H1 (cell line): Measurements from ENCODE around the gene SERPINF2. TPM values are rescaled to one million over a fixed set of nuclear protein-coding genes. Genes with fewer than 3 reads are reported as not detected.

Experiments used
- CTCF ChIA-PET: fragments of 300-600 bp; sonication (Branson Sonifier 250); formaldehyde crosslinking; loops from one replicate; lab custom pipeline; 2021; ENCODE audit not compliant: partially characterized antibody; lab: Charles Lee
- POLR2A ChIA-PET: fragments of 300-600 bp; sonication (Branson Sonifier 250); formaldehyde crosslinking; loops from one replicate; lab custom pipeline; 2021; ENCODE audit warnings: inconsistent platforms; ENCODE audit not compliant: partially characterized antibody; lab: Charles Lee
- DNase-seq, 2 experiments: peaks; one replicate each; pipeline versions ENCODE4 v3.0.0 to v3.0.0-alpha.2; 2010 to 2022; ENCODE audit warnings: low spot score in 2 of 2, low read depth in 1 of 2, mixed read lengths in 1 of 2
- FAIRE-seq: peaks from 2 replicates; lab custom pipeline; 2011; peaks lifted over from hg19 to GRCh38; lab: Jason Lieb, UNC
- H2AFZ ChIP-seq: 2 replicates; pipeline ENCODE4 v1.8.1; 2012; ENCODE audit warnings: low read length, inconsistent platforms
- H2AK5ac ChIP-seq: 2 replicates; pipeline ENCODE4 v1.6.1; 2013; ENCODE audit warnings: low read depth, low read length
- H2BK120ac ChIP-seq: replicated peaks from 2 replicates; pipeline ENCODE3; 2013; ENCODE audit warnings: low read depth, low read length, inconsistent platforms
- H2BK12ac ChIP-seq: 2 replicates; pipeline ENCODE4 v1.6.1; 2013; ENCODE audit warnings: low read depth, low read length
- H2BK15ac ChIP-seq: 2 replicates; pipeline ENCODE4 v1.6.1; 2013; ENCODE audit warnings: low read length
- H2BK20ac ChIP-seq: 2 replicates; pipeline ENCODE4 v1.6.1; 2013; ENCODE audit warnings: low read length
- H2BK5ac ChIP-seq: 2 replicates; pipeline ENCODE4 v1.6.1; 2013; ENCODE audit warnings: low read depth, low read length
- H3K14ac ChIP-seq: 2 replicates; pipeline ENCODE4 v1.6.1; 2013; ENCODE audit warnings: inconsistent platforms; ENCODE audit not compliant: insufficient read length
- H3K18ac ChIP-seq: 2 replicates; pipeline ENCODE4 v1.6.1; 2013; ENCODE audit warnings: low read length; ENCODE audit errors: extremely low read depth
- H3K23ac ChIP-seq: 2 replicates; pipeline ENCODE4 v1.6.1; 2013; ENCODE audit warnings: inconsistent platforms; ENCODE audit not compliant: insufficient read length
- H3K23me2 ChIP-seq: 2 replicates; pipeline ENCODE4 v1.6.1; 2013; ENCODE audit warnings: low read depth, low read length
- H3K27ac ChIP-seq: 2 replicates; pipeline ENCODE4 v1.6.1; 2011; ENCODE audit warnings: low read depth, low read length, inconsistent platforms
- H3K27me3 ChIP-seq, 4 experiments: replicated peaks in 1 of 4; 1 replicate in 1 of 4; 2 replicates in 3 of 4; pipeline versions ENCODE4 v1.6.1 to v1.8.1; 2011 to 2013; ENCODE audit warnings: low read length in 3 of 4, mild to moderate bottlenecking in 3 of 4, inconsistent platforms in 2 of 4, mixed read lengths in 2 of 4, moderate library complexity in 1 of 4; ENCODE audit not compliant: control insufficient read depth in 3 of 4, insufficient read depth in 3 of 4; ENCODE audit errors: extremely low read depth in 1 of 4
- H3K36me3 ChIP-seq, 4 experiments: 2 replicates each; pipeline versions ENCODE4 v1.6.1 to v1.8.1; 2011 to 2013; ENCODE audit warnings: mild to moderate bottlenecking in 4 of 4, low read length in 3 of 4, moderate library complexity in 2 of 4, control low read depth in 1 of 4, inconsistent platforms in 1 of 4; ENCODE audit not compliant: insufficient read depth in 4 of 4, control insufficient read depth in 2 of 4
- H3K4ac ChIP-seq: replicated peaks from 2 replicates; pipeline ENCODE3; 2013; ENCODE audit warnings: low read length, low read depth, mixed read lengths, inconsistent platforms; ENCODE audit not compliant: insufficient read length
- H3K4me1 ChIP-seq, 4 experiments: replicated peaks in 1 of 4; 1 replicate in 1 of 4; 2 replicates in 3 of 4; pipeline versions ENCODE4 v1.6.1 to v1.8.1; 2011 to 2013; ENCODE audit warnings: low read length in 3 of 4, inconsistent platforms in 2 of 4, mixed read lengths in 1 of 4; ENCODE audit not compliant: insufficient read depth in 4 of 4, control insufficient read depth in 3 of 4
- H3K4me2 ChIP-seq, 2 experiments: 2 replicates each; pipeline versions ENCODE4 v1.6.1 to v1.8.1; 2011 to 2013; ENCODE audit warnings: low read depth in 2 of 2, low read length in 2 of 2, control low read depth in 1 of 2, inconsistent platforms in 1 of 2, mild to moderate bottlenecking in 1 of 2; ENCODE audit not compliant: insufficient read depth in 1 of 2
- H3K4me3 ChIP-seq, 4 experiments: fragments of 200-600, 300-600 bp in 1 of 4; sonication (generic), shearing (Covaris generic), sonication (Bioruptor Twin) in 1 of 4; 2 replicates each; pipeline versions ENCODE4 v1.5.1 to v1.8.1; 2011 to 2016; ENCODE audit warnings: low read length in 4 of 4, low read depth in 3 of 4, control low read depth in 2 of 4, inconsistent platforms in 2 of 4, mild to moderate bottlenecking in 2 of 4, mixed read lengths in 1 of 4, moderate library complexity in 1 of 4; ENCODE audit not compliant: insufficient read depth in 2 of 4; ENCODE audit errors: extremely low read depth in 1 of 4
- H3K56ac ChIP-seq: replicated peaks from 2 replicates; pipeline ENCODE3; 2013; ENCODE audit warnings: low read depth, mild to moderate bottlenecking, mixed read lengths, low read length, inconsistent platforms; ENCODE audit not compliant: insufficient read length
- H3K79me1 ChIP-seq: 2 replicates; pipeline ENCODE4 v1.6.1; 2013; ENCODE audit warnings: low read depth, low read length, control low read depth
- H3K79me2 ChIP-seq, 2 experiments: 2 replicates each; pipeline versions ENCODE4 v1.6.1 to v1.8.1; 2012 to 2013; ENCODE audit warnings: low read length in 2 of 2, mild to moderate bottlenecking in 2 of 2, inconsistent platforms in 1 of 2; ENCODE audit not compliant: insufficient read depth in 2 of 2, control insufficient read depth in 1 of 2
- H3K9ac ChIP-seq, 4 experiments: replicated peaks in 1 of 4; 1 replicate in 1 of 4; 2 replicates in 3 of 4; pipeline versions ENCODE4 v1.6.1 to v1.8.1; 2011 to 2013; ENCODE audit warnings: low read depth in 3 of 4, low read length in 3 of 4, control low read depth in 2 of 4, mild to moderate bottlenecking in 2 of 4, moderate library complexity in 2 of 4, inconsistent platforms in 1 of 4; ENCODE audit errors: extremely low read depth in 1 of 4
- H3K9me3 ChIP-seq, 2 experiments: 2 replicates each; pipeline versions ENCODE4 v1.6.1 to v1.8.1; 2012 to 2013; ENCODE audit warnings: mild to moderate bottlenecking in 2 of 2, moderate library complexity in 2 of 2, control low read depth in 1 of 2, inconsistent platforms in 1 of 2, low read depth in 1 of 2, low read length in 1 of 2, mixed read lengths in 1 of 2; ENCODE audit not compliant: insufficient read depth in 2 of 2
- H4K20me1 ChIP-seq, 2 experiments: replicated peaks in 1 of 2; 2 replicates each; pipeline versions ENCODE3 to v1.8.1; 2011 to 2013; ENCODE audit warnings: inconsistent platforms in 2 of 2, low read length in 2 of 2, mild to moderate bottlenecking in 1 of 2; ENCODE audit not compliant: insufficient read depth in 2 of 2, control insufficient read depth in 1 of 2
- H4K5ac ChIP-seq: 2 replicates; pipeline ENCODE4 v1.6.1; 2013; ENCODE audit warnings: low read length, low read depth, mixed read lengths, inconsistent platforms; ENCODE audit not compliant: insufficient read length
- H4K8ac ChIP-seq: 2 replicates; pipeline ENCODE4 v1.8.0; 2013; ENCODE audit warnings: mild to moderate bottlenecking, moderate library complexity, low read length, inconsistent platforms; ENCODE audit not compliant: insufficient read depth; ENCODE audit errors: extremely low read depth
- H4K91ac ChIP-seq: replicated peaks from 2 replicates; pipeline ENCODE3; 2013; ENCODE audit warnings: low read length, mixed read lengths, inconsistent platforms; ENCODE audit not compliant: insufficient read length
- ASH2L ChIP-seq: fragments of 200-600, 300-600 bp; sonication (generic); IDR thresholded peaks from one replicate; pipeline ENCODE4 v1.7.1; 2017; ENCODE audit warnings: low read length
- BCL11A ChIP-seq, 2 experiments: IDR thresholded peaks; one replicate each; pipeline ENCODE4 v1.6.1; 2011; ENCODE audit warnings: low read depth in 2 of 2, low read length in 2 of 2, mild to moderate bottlenecking in 2 of 2
- PHF8 ChIP-seq: fragments of 200-600 bp; sonication (generic); conservative IDR thresholded peaks from 2 replicates; pipeline ENCODE4 v1.7.1; 2012; ENCODE audit warnings: low read depth, mild to moderate bottlenecking, inconsistent platforms, low read length, moderate library complexity
- POLR2A ChIP-seq, 2 experiments: IDR thresholded peaks; 1 replicate in 1 of 2; 2 replicates in 1 of 2; pipeline ENCODE4 v1.6.1; 2011; ENCODE audit warnings: low read depth in 2 of 2, low read length in 2 of 2, mild to moderate bottlenecking in 2 of 2; ENCODE audit errors: control extremely low read depth in 1 of 2
- POLR2AphosphoS5 ChIP-seq: IDR thresholded peaks from 2 replicates; pipeline ENCODE4 v1.6.1; 2011; ENCODE audit warnings: low read depth, low read length
- POU5F1 ChIP-seq: IDR thresholded peaks from 2 replicates; pipeline ENCODE4 v1.6.1; 2011; ENCODE audit warnings: low read depth, mild to moderate bottlenecking, low read length, moderate library complexity
- RAD21 ChIP-seq, 2 experiments: IDR thresholded peaks in 1 of 2; conservative IDR thresholded peaks in 1 of 2; 2 replicates each; pipeline ENCODE4 v1.6.1; 2011; ENCODE audit warnings: low read depth in 2 of 2, low read length in 2 of 2, improper control_type of control experiment in 1 of 2, inconsistent platforms in 1 of 2, mild to moderate bottlenecking in 1 of 2, moderate library complexity in 1 of 2
- RXRA ChIP-seq: IDR thresholded peaks from 2 replicates; pipeline ENCODE4 v1.6.1; 2011; ENCODE audit warnings: low read depth, mild to moderate bottlenecking, low read length, moderate library complexity; ENCODE audit not compliant: insufficient read depth
- SP4 ChIP-seq: IDR thresholded peaks from 2 replicates; pipeline ENCODE4 v1.6.1; 2012; ENCODE audit warnings: low read length, inconsistent platforms
- WGBS, 2 experiments: shearing (Covaris generic) in 1 of 2; methylation state at CpG; one replicate each; pipeline versions ENCODE4 v1.1.6 to v1.1.7; 2013 to 2015; ENCODE audit warnings: low lambda C conversion rate in 2 of 2, mixed read lengths in 2 of 2, inconsistent platforms in 1 of 2, low coverage in 1 of 2, missing lambda C conversion rate in 1 of 2; ENCODE audit not compliant: insufficient replicate concordance in 2 of 2, insufficient coverage in 1 of 2, insufficient read length in 1 of 2; ENCODE audit errors: extremely low coverage in 1 of 2, missing lambda C conversion rate in 1 of 2; 5-methylcytosine and 5-hydroxymethylcytosine counted together
- polyA plus RNA-seq, 7 experiments: library from polyadenylated mRNA; depleted of rRNA in 3 of 7; stranded (reverse) in 5 of 7; unstranded in 2 of 7; fragments of >200 nt in 5 of 7; fragments of 200-250 nt in 2 of 7; gene quantifications; 1 replicate in 5 of 7; 2 replicates in 1 of 7; 4 replicates in 1 of 7; pipeline versions ENCODE4 v1.2.1 to v1.2.3, GENCODE V29; 2011 to 2013; ENCODE audit warnings: missing spikeins in 2 of 7, mixed read lengths in 2 of 7
- total RNA-seq: library from RNA; stranded (reverse); fragmentation: NEBNext Ultra II Directional; extraction: Animal tissue kit (Norgen Biotek cat#: 25700); gene quantifications from 2 replicates; pipeline ENCODE4 v1.2.1, GENCODE V29; 2021
- TF ChIP-seq, protein P1 (sequence below): IDR thresholded peaks from 2 replicates; pipeline ENCODE4 v1.6.1; 2011; ENCODE audit warnings: low read depth, mild to moderate bottlenecking, low read length; ENCODE audit not compliant: insufficient read depth
- TF ChIP-seq, protein P2 (sequence below), 3 experiments: IDR thresholded peaks; 1 replicate in 2 of 3; 2 replicates in 1 of 3; pipeline versions ENCODE4 v1.5.1 to v1.6.1; 2011; ENCODE audit warnings: low read length in 3 of 3, mild to moderate bottlenecking in 3 of 3, inconsistent platforms in 2 of 3, low read depth in 1 of 3, moderate library complexity in 1 of 3; ENCODE audit not compliant: insufficient read depth in 1 of 3; ENCODE audit errors: control extremely low read depth in 1 of 3

Gene SERPINF2
- total and polyA plus RNA-seq, 2 of the 8 experiments (the other 6 are each of a cell fraction or from before 2014, with no cell fraction given), result 1.8 to 3.2 TPM

DNA sequence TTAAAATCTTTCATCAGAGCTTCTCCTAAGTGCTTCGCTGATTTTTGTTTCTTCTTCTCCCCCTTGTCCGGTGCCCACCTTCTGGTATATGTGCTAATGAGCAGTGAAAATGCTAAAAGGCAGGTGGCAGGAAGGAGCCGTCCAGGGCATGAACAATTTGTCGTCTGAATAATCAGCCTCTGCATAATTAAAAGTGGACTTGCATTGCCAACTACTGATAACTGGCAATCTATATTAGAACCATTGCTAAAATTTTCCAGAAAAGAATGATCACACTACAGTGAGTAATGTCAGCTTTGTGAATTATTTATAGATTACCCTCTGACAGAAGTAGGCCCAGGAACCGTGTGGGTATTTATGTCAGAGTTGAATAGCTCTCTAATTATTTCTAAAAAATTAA, 47.3 kb downstream of the SERPINF2 start:
- Histone ChIP-seq H2BK5ac (no peak overlapping the region), H4K91ac (no peak overlapping the region), H2BK20ac (no peak overlapping the region), H3K14ac (no peak overlapping the region), H2BK15ac (no peak overlapping the region), H4K5ac (no peak overlapping the region), H2BK120ac (no peak overlapping the region), H3K23ac (no peak overlapping the region), H3K4me2 (no peak overlapping the region), H3K9me3 (no peaks in the 10 kb centered on the region), H3K4me3 (no peak overlapping the region), H3K79me2 (no peaks in the 10 kb centered on the region), H3K27ac (no peak overlapping the region), H2AFZ (no peak overlapping the region), H3K79me1 (no peaks in the 10 kb centered on the region), H3K9ac (no peak overlapping the region), H3K36me3 (peaks cover 4 to 22% (median 9%) of the 10 kb centered on the region in 4 experiments; a peak in 7 of 8 replicates), H4K20me1 (peaks cover 0 to 3% of the 10 kb centered on the region in 2 experiments), H3K18ac (no peak overlapping the region), H4K8ac (no peak overlapping the region), H2AK5ac (no peak overlapping the region), H3K4ac (no peak overlapping the region), H3K56ac (no peak overlapping the region), H3K23me2 (no peaks in the 10 kb centered on the region), H3K27me3 (no peaks in the 10 kb centered on the region), H2BK12ac (no peak overlapping the region), H3K4me1 (no peaks in the 10 kb centered on the region)
- POLR2A ChIA-PET, result interaction anchor here (0.6 to 1.9 kb wide), 4 partner anchors 9 to 217 kb away, joined by 3 to 5 read pairs (median 4); no protein-coding TSS in a partner anchor
- no peak for DNase-seq
- FAIRE-seq, result no peak
- CTCF ChIA-PET, result no interaction called here
- WGBS, 2 experiments, result 86% methylated on average over 5 of the region's 5 CpGs; no CpG with 5 or more reads in 1 of the 2 experiments
- TF ChIP-seq SP4 (no peak), BCL11A (IDR thresholded peaks at IDR 0.05; ENCODE audit: low read depth in 2 of 2, low read length in 2 of 2) (no peak), POU5F1 (no peak), POLR2A (IDR thresholded peaks at IDR 0.05; ENCODE audit: control extremely low read depth in 1 of 2, low read depth in 2 of 2, low read length in 2 of 2) (no peak), PHF8 (no peak), POLR2AphosphoS5 (no peak), ASH2L (no peak), RAD21 (IDR thresholded peaks at IDR 0.05 in 1 of 2, conservative IDR thresholded peaks at IDR 0.05 in 1 of 2; ENCODE audit: low read depth in 2 of 2, low read length in 2 of 2) (no peak), RXRA (no peak)
- TF ChIP-seq, protein P1, sequence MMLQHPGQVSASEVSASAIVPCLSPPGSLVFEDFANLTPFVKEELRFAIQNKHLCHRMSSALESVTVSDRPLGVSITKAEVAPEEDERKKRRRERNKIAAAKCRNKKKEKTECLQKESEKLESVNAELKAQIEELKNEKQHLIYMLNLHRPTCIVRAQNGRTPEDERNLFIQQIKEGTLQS, result no peak
- TF ChIP-seq, protein P2, sequence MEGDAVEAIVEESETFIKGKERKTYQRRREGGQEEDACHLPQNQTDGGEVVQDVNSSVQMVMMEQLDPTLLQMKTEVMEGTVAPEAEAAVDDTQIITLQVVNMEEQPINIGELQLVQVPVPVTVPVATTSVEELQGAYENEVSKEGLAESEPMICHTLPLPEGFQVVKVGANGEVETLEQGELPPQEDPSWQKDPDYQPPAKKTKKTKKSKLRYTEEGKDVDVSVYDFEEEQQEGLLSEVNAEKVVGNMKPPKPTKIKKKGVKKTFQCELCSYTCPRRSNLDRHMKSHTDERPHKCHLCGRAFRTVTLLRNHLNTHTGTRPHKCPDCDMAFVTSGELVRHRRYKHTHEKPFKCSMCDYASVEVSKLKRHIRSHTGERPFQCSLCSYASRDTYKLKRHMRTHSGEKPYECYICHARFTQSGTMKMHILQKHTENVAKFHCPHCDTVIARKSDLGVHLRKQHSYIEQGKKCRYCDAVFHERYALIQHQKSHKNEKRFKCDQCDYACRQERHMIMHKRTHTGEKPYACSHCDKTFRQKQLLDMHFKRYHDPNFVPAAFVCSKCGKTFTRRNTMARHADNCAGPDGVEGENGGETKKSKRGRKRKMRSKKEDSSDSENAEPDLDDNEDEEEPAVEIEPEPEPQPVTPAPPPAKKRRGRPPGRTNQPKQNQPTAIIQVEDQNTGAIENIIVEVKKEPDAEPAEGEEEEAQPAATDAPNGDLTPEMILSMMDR (IDR thresholded peaks at IDR 0.05; ENCODE audit: control extremely low read depth in 1 of 3, insufficient read depth in 1 of 3, low read depth in 1 of 3, low read length in 3 of 3), result no peak
